Measurements from ENCODE around the gene DUSP8. TPM values are rescaled to one million over a fixed set of nuclear protein-coding genes. Genes with fewer than 3 reads are reported as not detected.

Gene DUSP8
- total RNA-seq, 2 donors from 2014 or later, result 21.8 to 33.9 TPM

DNA sequence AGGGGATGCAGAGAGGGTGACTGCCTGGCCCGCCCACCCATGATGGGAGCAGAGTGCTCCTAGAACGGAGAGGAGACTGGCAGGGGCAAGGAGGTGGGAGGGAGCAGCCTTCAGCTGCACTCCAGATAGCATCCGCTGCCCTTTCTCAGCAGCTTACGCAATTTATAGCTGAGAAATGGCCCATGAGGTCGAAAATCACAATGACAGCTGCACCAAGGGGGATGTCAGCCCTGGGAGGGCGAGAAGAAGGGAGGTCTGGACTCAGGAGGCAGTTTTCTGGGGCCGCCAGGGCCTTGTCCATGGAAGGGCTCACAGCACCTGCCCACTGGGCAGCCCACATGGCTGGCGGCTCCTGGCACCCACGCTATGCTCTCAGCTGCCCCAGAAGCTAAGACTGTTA lies 67.9 kb downstream of the DUSP8 start:
- no peaks in the 10 kb centered on the region for H3K4me1 ChIP-seq
- intact Hi-C loops (cut with DNase I), result no loop called here

More for the DNA sequence above, 67.9 kb downstream of the DUSP8 start:
- H3K27me3 ChIP-seq, result no peaks in the 10 kb centered on the region
- no peak overlapping the region for H3K4me3 ChIP-seq
- peak overlapping the region in 1 of 2 donors; percentile 24 for H3K9ac ChIP-seq (ENCODE audit: low read depth in 2 of 2, low read length in 2 of 2)
- H3K27ac ChIP-seq, result no peak overlapping the region
- no peaks in the 10 kb centered on the region for H3K36me3 ChIP-seq
- TF ChIP-seq, protein P1, sequence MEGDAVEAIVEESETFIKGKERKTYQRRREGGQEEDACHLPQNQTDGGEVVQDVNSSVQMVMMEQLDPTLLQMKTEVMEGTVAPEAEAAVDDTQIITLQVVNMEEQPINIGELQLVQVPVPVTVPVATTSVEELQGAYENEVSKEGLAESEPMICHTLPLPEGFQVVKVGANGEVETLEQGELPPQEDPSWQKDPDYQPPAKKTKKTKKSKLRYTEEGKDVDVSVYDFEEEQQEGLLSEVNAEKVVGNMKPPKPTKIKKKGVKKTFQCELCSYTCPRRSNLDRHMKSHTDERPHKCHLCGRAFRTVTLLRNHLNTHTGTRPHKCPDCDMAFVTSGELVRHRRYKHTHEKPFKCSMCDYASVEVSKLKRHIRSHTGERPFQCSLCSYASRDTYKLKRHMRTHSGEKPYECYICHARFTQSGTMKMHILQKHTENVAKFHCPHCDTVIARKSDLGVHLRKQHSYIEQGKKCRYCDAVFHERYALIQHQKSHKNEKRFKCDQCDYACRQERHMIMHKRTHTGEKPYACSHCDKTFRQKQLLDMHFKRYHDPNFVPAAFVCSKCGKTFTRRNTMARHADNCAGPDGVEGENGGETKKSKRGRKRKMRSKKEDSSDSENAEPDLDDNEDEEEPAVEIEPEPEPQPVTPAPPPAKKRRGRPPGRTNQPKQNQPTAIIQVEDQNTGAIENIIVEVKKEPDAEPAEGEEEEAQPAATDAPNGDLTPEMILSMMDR (IDR thresholded peaks at IDR 0.05), result no peak
- H3K9me3 ChIP-seq, result no peaks in the 10 kb centered on the region
- no peak for DNase-seq

Other genes with a start within 250 kb of the DUSP8 start
- 1 to 10 TPM in 1 of 2 donors, under 1 TPM in 1; 0.52 to 1.2 TPM for gene BRSK2, start 182.3 kb downstream of the DUSP8 start, total RNA-seq
- gene MOB2, start 85.5 kb downstream of the DUSP8 start, total RNA-seq, result 10 to 100 TPM; 41.6 to 49.2 TPM
- not detected for gene KRTAP5-1, start 13.0 kb upstream of the DUSP8 start, total RNA-seq
- not detected for gene KRTAP5-2, start 26.0 kb upstream of the DUSP8 start, total RNA-seq
- gene KRTAP5-3, start 36.2 kb upstream of the DUSP8 start, total RNA-seq, result not detected
- not detected for gene KRTAP5-4, start 49.9 kb upstream of the DUSP8 start, total RNA-seq
- not detected for gene KRTAP5-5, start 57.5 kb upstream of the DUSP8 start, total RNA-seq
- not detected for gene KRTAP5-6, start 124.9 kb upstream of the DUSP8 start, total RNA-seq
- 1 to 10 TPM in 1 of 2 donors, under 1 TPM in 1; 0.42 to 1.1 TPM for gene IFITM10, start 178.3 kb upstream of the DUSP8 start, total RNA-seq
- 100 to 1,000 TPM; 633 to 887 TPM for gene CTSD, start 191.7 kb upstream of the DUSP8 start, total RNA-seq

Data from colonic mucosa (tissue), 4 donors.